Lung (tissue), 12 donors: Measurements from ENCODE around the gene ANKRD23. TPM values are rescaled to one million over a fixed set of nuclear protein-coding genes. Genes with fewer than 3 reads are reported as not detected.

Source experiments
- ATAC-seq: fragments of 200-7000 bp; cut with Tn5 transposase; one replicate; pipeline ENCODE4 v1.9.1; 2020; ENCODE audit warnings: moderate number of reproducible peaks; ENCODE audit not compliant: insufficient read depth, low FRiP score
- DNase-seq, 3 donors: peaks; one replicate each; pipeline ENCODE4 v3.0.0-alpha.2; 2013 to 2017
- H3K27ac ChIP-seq, 2 donors: one replicate each; pipeline ENCODE4 v1.5.1; 2013; ENCODE audit warnings: mild to moderate bottlenecking in 2 of 2, moderate library complexity in 2 of 2, control low read depth in 1 of 2, inconsistent platforms in 1 of 2, low read depth in 1 of 2, low read length in 1 of 2
- H3K27me3 ChIP-seq, 3 donors: one replicate each; pipeline ENCODE4 v1.5.1; 2013; ENCODE audit warnings: low read length in 2 of 3; ENCODE audit not compliant: control insufficient read depth in 3 of 3, insufficient read depth in 3 of 3
- H3K36me3 ChIP-seq, 4 donors: one replicate each; pipeline ENCODE4 v1.5.1; 2013; ENCODE audit warnings: low read length in 4 of 4, mild to moderate bottlenecking in 1 of 4, moderate library complexity in 1 of 4; ENCODE audit not compliant: control insufficient read depth in 4 of 4, insufficient read depth in 4 of 4
- H3K4me1 ChIP-seq, 5 donors: one replicate each; pipeline ENCODE4 v1.5.1; 2013; ENCODE audit warnings: low read length in 5 of 5, mild to moderate bottlenecking in 2 of 5, moderate library complexity in 1 of 5; ENCODE audit not compliant: control insufficient read depth in 5 of 5, insufficient read depth in 5 of 5
- H3K4me3 ChIP-seq: one replicate; pipeline ENCODE4 v1.5.1; 2013; ENCODE audit warnings: mild to moderate bottlenecking, control low read depth, moderate library complexity
- H3K9ac ChIP-seq, 2 donors: one replicate each; pipeline ENCODE4 v1.5.1; 2013; ENCODE audit warnings: low read length in 2 of 2, control low read depth in 1 of 2; ENCODE audit not compliant: insufficient read depth in 1 of 2
- H3K9me3 ChIP-seq, 4 donors: one replicate each; pipeline ENCODE4 v1.5.1; 2013; ENCODE audit warnings: low read length in 3 of 4, mild to moderate bottlenecking in 1 of 4, moderate library complexity in 1 of 4; ENCODE audit not compliant: control insufficient read depth in 4 of 4, insufficient read depth in 3 of 4
- CTCF ChIP-seq: IDR thresholded peaks from 2 replicates; pipeline ENCODE4 v1.5.1; 2012; ENCODE audit warnings: mild to moderate bottlenecking; ENCODE audit errors: control extremely low read depth, extremely low read depth
- WGBS, 2 donors: extraction: QIAGEN DNeasy Blood & Tissue Kit; methylation state at CpG; one replicate each; pipeline ENCODE4 v1.1.7; 2013; 5-methylcytosine and 5-hydroxymethylcytosine counted together
- polyA plus RNA-seq, 2 donors: library from polyadenylated mRNA; stranded (reverse); fragments of 200-250 nt; gene quantifications; one replicate each; pipeline ENCODE4 v1.2.1, GENCODE V29; 2013
- total RNA-seq, 2 donors: library from RNA; depleted of rRNA in 1 of 2; stranded (reverse); fragments of >200 nt in 1 of 2; gene quantifications; one replicate each; pipeline ENCODE4 v1.2.1, GENCODE V29; 2014 to 2021
- donor health status: control.
- donor health status: control.
- donor health status: Bipolar disorder and iron deficiency.
- donor health status: healthy.
- donor health status: DM: yes; HTN: yes; CAD: no.

The ANKRD23 gene
- total and polyA plus RNA-seq, 4 donors: 1.5 to 6.9 (median 4.4) TPM

- peak; percentile 69 to 73 (median 73) for DNase-seq
- H3K36me3 ChIP-seq: peaks cover 0 to 25% (median 14%) of the 10 kb centered on the region in 4 donors
- H3K9me3 ChIP-seq: no peaks in the 10 kb centered on the region
- peak within 1 kb of the TSS; percentile 71 for H3K4me3 ChIP-seq
- 1 to 2% methylated on average over 65 to 93 of the region's 93 CpGs for WGBS, 2 donors
- H3K4me1 ChIP-seq: peaks cover 0 to 29% (median 22%) of the 10 kb centered on the region in 5 donors
- no peak for TF ChIP-seq CTCF
- peak within 1 kb of the TSS; percentile 90 to 94 for H3K27ac ChIP-seq
- ATAC-seq: peak; percentile 23
- H3K27me3 ChIP-seq: no peaks in the 10 kb centered on the region
- peak within 1 kb of the TSS; percentile 46 to 58 for H3K9ac ChIP-seq
Measured at GRCh38 chr2:96869822-96870625, 26.2 kb upstream of the ANKRD23 start, which contains the start of gene SEMA4C. TSS of gene SEMA4C (minus strand) at chr2:96870080. CDS start at chr2:96867886, 2,194 bp downstream.

GRCh38 chr2:96869281-96869821, 25.5 kb upstream of the ANKRD23 start:
- Histone ChIP-seq H3K27me3 (no peaks in the 10 kb centered on the region), H3K9me3 (no peaks in the 10 kb centered on the region), H3K4me1 (peaks cover 0 to 24% (median 19%) of the 10 kb centered on the region in 5 donors), H3K4me3 (peak overlapping the region; percentile 71), H3K36me3 (peaks cover 0 to 31% (median 18%) of the 10 kb centered on the region in 4 donors), H3K9ac (peak overlapping the region in 1 of 2 donors; percentile 46), H3K27ac (peak overlapping the region; percentile 90 to 94)
- ATAC-seq (peak; percentile 64), DNase-seq (peak; percentile 91 to 94 (median 92))
- 1% methylated on average over 23 to 64 of the region's 64 CpGs for WGBS, 2 donors
- no peak for TF ChIP-seq CTCF

GRCh38 chr2:96868555-96869280, 24.9 kb upstream of the ANKRD23 start:
- H3K27me3 ChIP-seq: no peaks in the 10 kb centered on the region
- WGBS, 2 donors: 1 to 2% methylated on average over 36 to 76 of the region's 76 CpGs
- H3K4me1 ChIP-seq: peaks cover 0 to 24% (median 15%) of the 10 kb centered on the region in 5 donors
- H3K9ac ChIP-seq: peak overlapping the region; percentile 49 to 63
- no peaks in the 10 kb centered on the region for H3K9me3 ChIP-seq
- H3K4me3 ChIP-seq: peak overlapping the region; percentile 68
- peak; percentile 51 for ATAC-seq
- H3K27ac ChIP-seq: peak overlapping the region; percentile 90 to 94
- peaks cover 0 to 38% (median 23%) of the 10 kb centered on the region in 4 donors for H3K36me3 ChIP-seq
- no peak for TF ChIP-seq CTCF
- DNase-seq: peak; percentile 97 to 98 (median 97)
